Progenitor cell of endocrine pancreas (in vitro differentiated cells): ENCODE data around the gene SLC38A8. TPM values are rescaled to one million over a fixed set of nuclear protein-coding genes. Genes with fewer than 3 reads are reported as not detected.
A peak's percentile ranks its signal among the peaks of the same experiment; 100 is the strongest.

Source experiments
- DNase-seq: peaks from one replicate; pipeline ENCODE4 v3.0.0; 2021; ENCODE audit warnings: low spot score; ENCODE audit not compliant: unreplicated experiment
- H3K27ac Mint-ChIP-seq: 2 replicates; pipeline ENCODE4 v1.8.0; 2021; ENCODE audit warnings: mild to moderate bottlenecking, moderate library complexity, mixed read lengths
- H3K27me3 Mint-ChIP-seq: 2 replicates; pipeline ENCODE4 v1.8.0; 2021; ENCODE audit warnings: mixed read lengths
- H3K36me3 Mint-ChIP-seq: 2 replicates; pipeline ENCODE4 v1.8.0; 2022; ENCODE audit warnings: mixed read lengths; ENCODE audit not compliant: insufficient read depth
- H3K4me1 Mint-ChIP-seq: 2 replicates; pipeline ENCODE4 v1.8.0; 2021; ENCODE audit warnings: low read depth, mixed read lengths
- H3K4me3 Mint-ChIP-seq: 2 replicates; pipeline ENCODE4 v1.8.0; 2021; ENCODE audit warnings: low read depth, mild to moderate bottlenecking, moderate library complexity, mixed read lengths
- H3K9me3 Mint-ChIP-seq: 2 replicates; pipeline ENCODE4 v1.8.0; 2021; ENCODE audit warnings: low read depth, mixed read lengths
- CTCF ChIP-seq: fragments of 200-600 bp; sonication (generic); IDR thresholded peaks from one replicate; pipeline ENCODE4 v1.5.0; 2021; ENCODE audit warnings: antibody characterized with exemption, mild to moderate bottlenecking; ENCODE audit not compliant: unreplicated experiment
- total RNA-seq: library from RNA; stranded (reverse); gene quantifications from 2 replicates; pipeline ENCODE4 v1.2.1, GENCODE V29; 2021

The SLC38A8 gene
- total RNA-seq, 1 donor from 2014 or later = 0.24 TPM

- TF ChIP-seq CTCF = no peak
- Mint-ChIP-seq H3K36me3 (peaks cover 27% of the 10 kb centered on the region), H3K4me1 (no peaks in the 10 kb centered on the region), H3K9me3 (no peaks in the 10 kb centered on the region), H3K27me3 (no peaks in the 10 kb centered on the region), H3K27ac (peak overlapping the region; percentile 19), H3K4me3 (no peak overlapping the region)
- no peak for DNase-seq
These were observed 26.9 kb upstream of the SLC38A8 start for GRCh38 chr16:84069540-84069939.

GRCh38 chr16:84068783-84069462 is 26.3 kb upstream of the SLC38A8 start:
- peaks cover 26% of the 10 kb centered on the region for H3K36me3 Mint-ChIP-seq

GRCh38 chr16:84068041-84068440 is 25.4 kb upstream of the SLC38A8 start:
- no peaks in the 10 kb centered on the region for H3K4me1 Mint-ChIP-seq
- no peak for DNase-seq
- H3K27me3 Mint-ChIP-seq = no peaks in the 10 kb centered on the region
- H3K36me3 Mint-ChIP-seq = peaks cover 26% of the 10 kb centered on the region
- TF ChIP-seq CTCF = no peak
- H3K4me3 Mint-ChIP-seq = no peak overlapping the region
- H3K9me3 Mint-ChIP-seq = no peaks in the 10 kb centered on the region
- H3K27ac Mint-ChIP-seq = no peak overlapping the region

More at GRCh38 chr16:84068783-84069462, 26.3 kb upstream of the SLC38A8 start:
- no peak overlapping the region for H3K4me3 Mint-ChIP-seq
- no peak for DNase-seq
- no peak for TF ChIP-seq CTCF
- no peaks in the 10 kb centered on the region for H3K9me3 Mint-ChIP-seq
- H3K27me3 Mint-ChIP-seq = no peaks in the 10 kb centered on the region
- no peaks in the 10 kb centered on the region for H3K4me1 Mint-ChIP-seq
- peak overlapping the region; percentile 19 for H3K27ac Mint-ChIP-seq

- Mint-ChIP-seq H3K27ac (no peak overlapping the region), H3K9me3 (no peaks in the 10 kb centered on the region), H3K36me3 (peaks cover 28% of the 10 kb centered on the region), H3K4me3 (no peak overlapping the region), H3K4me1 (peaks cover 2% of the 10 kb centered on the region), H3K27me3 (no peaks in the 10 kb centered on the region)
- TF ChIP-seq CTCF = no peak
- DNase-seq = no peak
These were observed 25.0 kb upstream of the SLC38A8 start for GRCh38 chr16:84067640-84068039.

GRCh38 chr16:84065536-84066132 is 23.0 kb upstream of the SLC38A8 start:
- H3K36me3 Mint-ChIP-seq = peaks cover 21% of the 10 kb centered on the region
- DNase-seq = peak; percentile 26
- H3K4me3 Mint-ChIP-seq = no peak overlapping the region
- peaks cover 4% of the 10 kb centered on the region for H3K4me1 Mint-ChIP-seq
- no peak overlapping the region for H3K27ac Mint-ChIP-seq
- no peaks in the 10 kb centered on the region for H3K27me3 Mint-ChIP-seq
- TF ChIP-seq CTCF = peak; percentile 82
- no peaks in the 10 kb centered on the region for H3K9me3 Mint-ChIP-seq
